ENCODE data around the gene GMDS.

GMDS gene

GRCh38 chr6:2026133-2026532, 219.3 kb downstream of the GMDS start:
- no peaks in the 10 kb centered on the region for H3K27me3 ChIP-seq (ENCODE audit: control insufficient read depth in 1 of 2, insufficient read depth in 2 of 2, low read length in 2 of 2)

GRCh38 chr6:2021713-2022125, 223.7 kb downstream of the GMDS start:
- H3K4me3 ChIP-seq (ENCODE audit: low read depth in 1 of 2, low read length in 2 of 2), result no peak overlapping the region
- H3K4me1 ChIP-seq (ENCODE audit: insufficient read depth, low read length), result peaks cover 5% of the 10 kb centered on the region
- H3K36me3 ChIP-seq (ENCODE audit: insufficient read depth, low read length), result no peaks in the 10 kb centered on the region
- H3K27ac ChIP-seq (ENCODE audit: low read depth, low read length), result no peak overlapping the region
- no peaks in the 10 kb centered on the region for H3K9me3 ChIP-seq (ENCODE audit: low read length)
- no peak overlapping the region for H3K9ac ChIP-seq (ENCODE audit: low read length)
- H3K27me3 ChIP-seq (ENCODE audit: control insufficient read depth in 1 of 2, insufficient read depth in 2 of 2, low read length in 2 of 2), result no peaks in the 10 kb centered on the region

More at GRCh38 chr6:2026133-2026532, 219.3 kb downstream of the GMDS start:
- H3K9ac ChIP-seq (ENCODE audit: low read length), result no peak overlapping the region
- no peaks in the 10 kb centered on the region for H3K36me3 ChIP-seq (ENCODE audit: insufficient read depth, low read length)
- peaks cover 5% of the 10 kb centered on the region for H3K4me1 ChIP-seq (ENCODE audit: insufficient read depth, low read length)
- no peak overlapping the region for H3K4me3 ChIP-seq (ENCODE audit: low read depth in 1 of 2, low read length in 2 of 2)
- no peak overlapping the region for H3K27ac ChIP-seq (ENCODE audit: low read depth, low read length)
- no peaks in the 10 kb centered on the region for H3K9me3 ChIP-seq (ENCODE audit: low read length)

DNA sequence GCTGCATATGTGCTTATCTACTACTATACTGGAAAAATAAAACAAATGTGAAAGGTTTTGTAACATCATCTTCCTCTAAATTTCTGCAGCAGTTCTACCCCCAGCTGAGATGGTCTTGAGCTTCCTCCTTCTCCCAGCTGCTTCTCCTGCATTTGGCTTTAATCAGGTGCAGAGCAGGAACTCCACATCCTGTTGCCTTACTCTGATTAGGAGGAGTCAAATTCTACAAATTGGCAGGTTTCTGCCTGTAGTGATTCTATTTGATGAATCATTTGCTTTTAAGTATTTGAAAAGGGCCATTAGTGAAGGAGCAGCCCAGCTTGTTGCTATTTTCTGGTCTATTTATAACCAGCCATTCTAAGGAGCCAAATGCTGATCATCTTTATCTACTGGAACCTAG, 224.5 kb downstream of the GMDS start:
- peaks cover 5% of the 10 kb centered on the region for H3K4me1 ChIP-seq (ENCODE audit: insufficient read depth, low read length)
- no peaks in the 10 kb centered on the region for H3K36me3 ChIP-seq (ENCODE audit: insufficient read depth, low read length)
- no peak overlapping the region for H3K4me3 ChIP-seq (ENCODE audit: low read depth in 1 of 2, low read length in 2 of 2)
- no peak overlapping the region for H3K27ac ChIP-seq (ENCODE audit: low read depth, low read length)
- H3K27me3 ChIP-seq (ENCODE audit: control insufficient read depth in 1 of 2, insufficient read depth in 2 of 2, low read length in 2 of 2), result no peaks in the 10 kb centered on the region
- H3K9me3 ChIP-seq (ENCODE audit: low read length), result no peaks in the 10 kb centered on the region
- no peak overlapping the region for H3K9ac ChIP-seq (ENCODE audit: low read length)

DNA sequence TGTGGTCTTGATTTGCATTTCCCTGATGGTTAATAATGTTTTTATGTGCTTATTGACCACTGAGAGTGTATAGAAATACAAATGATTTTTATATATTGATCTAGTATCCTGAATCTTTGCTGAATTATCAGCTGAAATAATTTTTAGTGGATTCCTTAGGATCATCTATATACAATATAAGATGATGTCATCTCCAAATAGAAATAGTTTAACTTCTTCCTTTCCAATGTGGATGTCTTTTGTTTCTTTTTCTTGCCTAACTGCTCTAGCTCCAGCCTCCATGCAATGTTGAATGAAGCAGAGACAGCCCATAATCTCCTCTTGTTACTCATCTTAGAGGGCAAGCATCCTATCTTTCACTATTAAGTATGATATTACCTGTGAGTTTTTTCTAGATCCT, 226.4 kb downstream of the GMDS start:
- H3K4me3 ChIP-seq (ENCODE audit: low read depth in 1 of 2, low read length in 2 of 2), result no peak overlapping the region
- no peak overlapping the region for H3K27ac ChIP-seq (ENCODE audit: low read depth, low read length)
- peaks cover 5% of the 10 kb centered on the region for H3K4me1 ChIP-seq (ENCODE audit: insufficient read depth, low read length)
- no peaks in the 10 kb centered on the region for H3K27me3 ChIP-seq (ENCODE audit: control insufficient read depth in 1 of 2, insufficient read depth in 2 of 2, low read length in 2 of 2)
- no peaks in the 10 kb centered on the region for H3K36me3 ChIP-seq (ENCODE audit: insufficient read depth, low read length)
- no peak overlapping the region for H3K9ac ChIP-seq (ENCODE audit: low read length)
- H3K9me3 ChIP-seq (ENCODE audit: low read length), result no peaks in the 10 kb centered on the region

GRCh38 chr6:2016040-2016439, 229.4 kb downstream of the GMDS start:
- no peak overlapping the region for H3K4me3 ChIP-seq (ENCODE audit: low read depth in 1 of 2, low read length in 2 of 2)
- H3K36me3 ChIP-seq (ENCODE audit: insufficient read depth, low read length), result no peaks in the 10 kb centered on the region
- H3K27me3 ChIP-seq (ENCODE audit: control insufficient read depth in 1 of 2, insufficient read depth in 2 of 2, low read length in 2 of 2), result no peaks in the 10 kb centered on the region
- no peaks in the 10 kb centered on the region for H3K9me3 ChIP-seq (ENCODE audit: low read length)
- no peak overlapping the region for H3K9ac ChIP-seq (ENCODE audit: low read length)
- H3K27ac ChIP-seq (ENCODE audit: low read depth, low read length), result no peak overlapping the region
- H3K4me1 ChIP-seq (ENCODE audit: insufficient read depth, low read length), result no peaks in the 10 kb centered on the region

GRCh38 chr6:2008383-2008976, 236.9 kb downstream of the GMDS start:
- Histone ChIP-seq H3K36me3 (ENCODE audit: insufficient read depth, low read length) (no peaks in the 10 kb centered on the region), H3K27me3 (ENCODE audit: control insufficient read depth in 1 of 2, insufficient read depth in 2 of 2, low read length in 2 of 2) (no peaks in the 10 kb centered on the region), H3K27ac (ENCODE audit: low read depth, low read length) (no peak overlapping the region), H3K9me3 (ENCODE audit: low read length) (no peaks in the 10 kb centered on the region), H3K9ac (ENCODE audit: low read length) (no peak overlapping the region), H3K4me3 (ENCODE audit: low read depth in 1 of 2, low read length in 2 of 2) (no peak overlapping the region), H3K4me1 (ENCODE audit: insufficient read depth, low read length) (no peaks in the 10 kb centered on the region)

DNA sequence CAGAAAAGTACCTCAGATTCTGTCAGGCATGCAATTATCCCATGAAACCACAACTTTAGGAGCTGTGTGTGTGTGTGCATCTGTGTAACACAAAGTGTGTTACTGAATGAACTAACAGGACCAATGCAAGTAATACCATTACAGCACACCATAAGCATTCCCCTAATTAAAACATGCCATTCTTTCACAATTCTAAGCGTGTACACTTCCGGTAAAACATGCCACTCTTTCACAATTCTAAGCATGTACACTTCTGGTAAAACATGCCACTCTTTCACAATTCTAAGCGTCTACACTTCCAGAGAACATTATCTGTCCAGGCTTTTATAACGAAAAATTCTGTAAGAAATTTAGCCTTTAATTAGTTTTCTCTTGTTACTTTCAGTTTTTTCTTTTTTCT, 238.2 kb downstream of the GMDS start:
- Histone ChIP-seq H3K9ac (ENCODE audit: low read length) (no peak overlapping the region), H3K36me3 (ENCODE audit: insufficient read depth, low read length) (no peaks in the 10 kb centered on the region), H3K4me3 (ENCODE audit: low read depth in 1 of 2, low read length in 2 of 2) (no peak overlapping the region), H3K9me3 (ENCODE audit: low read length) (no peaks in the 10 kb centered on the region), H3K27me3 (ENCODE audit: control insufficient read depth in 1 of 2, insufficient read depth in 2 of 2, low read length in 2 of 2) (no peaks in the 10 kb centered on the region), H3K4me1 (ENCODE audit: insufficient read depth, low read length) (no peaks in the 10 kb centered on the region), H3K27ac (ENCODE audit: low read depth, low read length) (no peak overlapping the region)

DNA sequence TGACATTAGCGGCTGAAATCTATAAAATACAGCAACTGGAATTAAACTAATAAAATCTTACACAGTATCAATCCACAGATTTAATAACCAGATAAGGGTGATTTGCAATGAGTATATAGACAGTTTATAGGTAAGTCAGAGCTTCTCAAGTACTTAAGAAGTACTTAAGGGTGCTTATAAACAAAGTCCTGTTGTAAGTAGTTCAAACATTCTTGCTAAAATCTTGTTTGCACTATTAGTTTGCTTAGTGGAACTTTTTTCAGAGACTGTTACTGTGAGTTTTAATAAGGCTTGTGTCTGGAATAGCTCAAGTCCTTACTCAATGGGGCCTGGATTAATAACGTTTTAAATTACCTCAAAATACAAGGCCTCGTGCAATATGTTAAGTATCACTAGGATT, 240.5 kb downstream of the GMDS start:
- Histone ChIP-seq H3K27me3 (ENCODE audit: control insufficient read depth in 1 of 2, insufficient read depth in 2 of 2, low read length in 2 of 2) (no peaks in the 10 kb centered on the region), H3K36me3 (ENCODE audit: insufficient read depth, low read length) (no peaks in the 10 kb centered on the region), H3K4me3 (ENCODE audit: low read depth in 1 of 2, low read length in 2 of 2) (no peak overlapping the region), H3K4me1 (ENCODE audit: insufficient read depth, low read length) (no peaks in the 10 kb centered on the region), H3K9ac (ENCODE audit: low read length) (no peak overlapping the region), H3K9me3 (ENCODE audit: low read length) (no peaks in the 10 kb centered on the region), H3K27ac (ENCODE audit: low read depth, low read length) (no peak overlapping the region)

GRCh38 chr6:2000962-2001361, 244.4 kb downstream of the GMDS start:
- Histone ChIP-seq H3K4me3 (ENCODE audit: low read depth in 1 of 2, low read length in 2 of 2) (no peak overlapping the region), H3K36me3 (ENCODE audit: insufficient read depth, low read length) (no peaks in the 10 kb centered on the region), H3K27me3 (ENCODE audit: control insufficient read depth in 1 of 2, insufficient read depth in 2 of 2, low read length in 2 of 2) (no peaks in the 10 kb centered on the region), H3K9ac (ENCODE audit: low read length) (no peak overlapping the region), H3K4me1 (ENCODE audit: insufficient read depth, low read length) (no peaks in the 10 kb centered on the region), H3K9me3 (ENCODE audit: low read length) (no peaks in the 10 kb centered on the region), H3K27ac (ENCODE audit: low read depth, low read length) (no peak overlapping the region)

- H3K4me1 ChIP-seq (ENCODE audit: insufficient read depth, low read length), result no peaks in the 10 kb centered on the region
- H3K36me3 ChIP-seq (ENCODE audit: insufficient read depth, low read length), result no peaks in the 10 kb centered on the region
- H3K27me3 ChIP-seq (ENCODE audit: control insufficient read depth in 1 of 2, insufficient read depth in 2 of 2, low read length in 2 of 2), result no peaks in the 10 kb centered on the region
- no peak overlapping the region for H3K4me3 ChIP-seq (ENCODE audit: low read depth in 1 of 2, low read length in 2 of 2)
- no peaks in the 10 kb centered on the region for H3K9me3 ChIP-seq (ENCODE audit: low read length)
- H3K27ac ChIP-seq (ENCODE audit: low read depth, low read length), result no peak overlapping the region
- no peak overlapping the region for H3K9ac ChIP-seq (ENCODE audit: low read length)
Measured at GRCh38 chr6:1997702-1998101, 247.7 kb downstream of the GMDS start.

DNA sequence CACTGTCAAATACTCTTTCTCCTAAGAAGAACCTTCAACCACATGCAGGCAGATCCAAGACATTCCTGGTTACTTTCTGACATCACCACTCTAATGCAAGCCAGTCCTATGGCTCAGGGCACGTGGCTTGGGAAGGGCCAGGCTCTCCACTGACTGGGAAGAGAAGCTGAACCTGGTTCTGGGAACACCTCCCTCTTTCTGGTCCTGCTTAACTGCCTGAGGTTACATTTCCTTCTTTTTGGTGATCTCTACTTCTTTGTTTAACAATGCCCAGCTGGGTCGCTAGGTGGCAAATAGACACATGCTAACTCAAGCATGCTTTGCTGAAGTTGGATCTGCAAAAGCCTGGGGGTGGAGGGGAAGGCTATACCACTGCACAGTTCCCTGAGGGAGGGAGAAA, 249.8 kb downstream of the GMDS start:
- H3K36me3 ChIP-seq (ENCODE audit: insufficient read depth, low read length), result no peaks in the 10 kb centered on the region
- H3K27ac ChIP-seq (ENCODE audit: low read depth, low read length), result no peak overlapping the region
- no peaks in the 10 kb centered on the region for H3K27me3 ChIP-seq (ENCODE audit: control insufficient read depth in 1 of 2, insufficient read depth in 2 of 2, low read length in 2 of 2)
- no peak overlapping the region for H3K9ac ChIP-seq (ENCODE audit: low read length)
- H3K4me3 ChIP-seq (ENCODE audit: low read depth in 1 of 2, low read length in 2 of 2), result no peak overlapping the region
- no peaks in the 10 kb centered on the region for H3K4me1 ChIP-seq (ENCODE audit: insufficient read depth, low read length)
- no peaks in the 10 kb centered on the region for H3K9me3 ChIP-seq (ENCODE audit: low read length)

DNA sequence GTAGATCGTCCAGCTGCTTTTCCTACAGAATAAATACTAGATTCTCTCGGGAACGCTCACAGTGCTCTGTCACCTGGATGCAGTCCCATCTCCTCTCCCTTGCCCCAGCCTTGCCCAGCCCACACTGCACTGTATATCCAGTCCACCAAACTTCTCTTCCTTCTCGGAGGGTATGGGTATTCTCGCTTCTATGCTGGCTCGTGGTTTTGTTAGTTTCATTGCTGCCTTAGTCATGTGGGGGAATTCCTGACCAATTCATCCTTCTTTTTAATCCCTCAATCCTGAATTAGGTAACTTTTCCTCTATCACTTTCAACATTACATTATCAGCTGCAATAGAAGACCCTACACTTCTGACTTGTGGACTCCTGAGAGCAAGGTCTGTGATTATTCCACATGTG, 252.4 kb downstream of the GMDS start:
- no peaks in the 10 kb centered on the region for H3K9me3 ChIP-seq (ENCODE audit: low read length)
- H3K4me1 ChIP-seq (ENCODE audit: insufficient read depth, low read length), result no peaks in the 10 kb centered on the region
- H3K4me3 ChIP-seq (ENCODE audit: low read depth in 1 of 2, low read length in 2 of 2), result no peak overlapping the region
- no peaks in the 10 kb centered on the region for H3K36me3 ChIP-seq (ENCODE audit: insufficient read depth, low read length)
- H3K9ac ChIP-seq (ENCODE audit: low read length), result no peak overlapping the region
- H3K27me3 ChIP-seq (ENCODE audit: control insufficient read depth in 1 of 2, insufficient read depth in 2 of 2, low read length in 2 of 2), result no peaks in the 10 kb centered on the region
- no peak overlapping the region for H3K27ac ChIP-seq (ENCODE audit: low read depth, low read length)

Data from muscle layer of colon (tissue), 2 donors.